KMS-11 (cell line): ENCODE data around the gene ANO6.
"Not testable (repeated sequence)": the region's sequence is repeated elsewhere in the genome, so short reads cannot be mapped to it uniquely, and the experiment has no call there.

Source experiments
- H2AFZ ChIP-seq: fragments of 200-600 bp; sonication (generic); 2 replicates; pipeline ENCODE4 v1.6.1; 2016; ENCODE audit warnings: antibody characterized with exemption, mixed run types, low read depth
- H3K27ac ChIP-seq: fragments of 200-600 bp; sonication (generic); 2 replicates; pipeline ENCODE4 v1.6.1; 2016; ENCODE audit warnings: mild to moderate bottlenecking, mixed run types
- H3K27me3 ChIP-seq: fragments of 200-600 bp; sonication (generic); 2 replicates; pipeline ENCODE4 v1.6.1; 2017; ENCODE audit warnings: mild to moderate bottlenecking, low read depth, mixed run types, moderate library complexity; ENCODE audit not compliant: insufficient read depth
- H3K36me3 ChIP-seq: fragments of 200-600 bp; sonication (generic); 2 replicates; pipeline ENCODE4 v1.6.1; 2017; ENCODE audit warnings: mild to moderate bottlenecking, mixed run types; ENCODE audit not compliant: insufficient read depth
- H3K4me1 ChIP-seq: fragments of 200-600 bp; sonication (generic); 2 replicates; pipeline ENCODE4 v1.6.1; 2016; ENCODE audit warnings: mild to moderate bottlenecking, low read depth, mixed run types; ENCODE audit not compliant: poor library complexity, severe bottlenecking
- H3K4me2 ChIP-seq: fragments of 200-600 bp; sonication (generic); 2 replicates; pipeline ENCODE4 v1.7.0; 2016; ENCODE audit warnings: mild to moderate bottlenecking, mixed run types
- H3K4me3 ChIP-seq: fragments of 200-600 bp; sonication (generic); IDR thresholded peaks from 2 replicates; pipeline ENCODE4 v1.6.1; 2017; ENCODE audit warnings: low read depth, low read length, mixed read lengths; ENCODE audit not compliant: insufficient read depth
- H3K79me2 ChIP-seq: fragments of 200-600 bp; sonication (generic); 2 replicates; pipeline ENCODE4 v1.6.1; 2016; ENCODE audit warnings: low read depth, mixed run types; ENCODE audit not compliant: insufficient read depth
- H3K9ac ChIP-seq: fragments of 200-600 bp; sonication (generic); 2 replicates; pipeline ENCODE4 v1.6.1; 2016; ENCODE audit warnings: mild to moderate bottlenecking, mixed run types
- H4K20me1 ChIP-seq: fragments of 200-600 bp; sonication (generic); 2 replicates; pipeline ENCODE4 v1.6.1; 2016; ENCODE audit warnings: mild to moderate bottlenecking, mixed run types; ENCODE audit not compliant: insufficient read depth
- TF ChIP-seq, protein P1 (sequence below): fragments of 200-600 bp; sonication (generic); conservative IDR thresholded peaks from 2 replicates; pipeline ENCODE4 v1.6.1; 2017; ENCODE audit warnings: low read depth, mild to moderate bottlenecking, antibody characterized with exemption, low read length, moderate library complexity, mixed read lengths

ANO6 gene

DNA sequence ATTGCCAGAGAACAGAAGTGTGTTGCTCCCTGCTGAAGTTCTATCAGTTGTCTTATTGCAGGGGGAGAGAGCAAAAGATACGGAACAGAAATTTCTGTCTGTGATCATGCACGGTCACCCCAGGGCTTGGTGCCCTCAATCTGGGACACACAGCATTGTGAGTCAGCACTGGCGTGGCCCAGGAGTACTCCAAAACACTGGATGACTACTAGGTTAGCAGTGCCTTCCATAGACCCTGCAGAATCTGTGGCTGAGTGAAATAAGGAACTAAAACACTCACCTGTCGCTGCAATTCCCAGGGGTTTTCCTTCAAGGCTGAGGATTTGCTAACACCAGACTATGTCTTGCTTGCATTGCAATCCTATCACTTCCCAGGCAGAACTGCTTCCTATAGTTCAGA is 165.5 kb downstream of the ANO6 start:
- H3K27ac ChIP-seq = no peak overlapping the region
- no peak overlapping the region for H2AFZ ChIP-seq
- no peak overlapping the region for H3K4me3 ChIP-seq
- H3K79me2 ChIP-seq = no peaks in the 10 kb centered on the region
- no peaks in the 10 kb centered on the region for H3K4me1 ChIP-seq
- TF ChIP-seq, protein P1, sequence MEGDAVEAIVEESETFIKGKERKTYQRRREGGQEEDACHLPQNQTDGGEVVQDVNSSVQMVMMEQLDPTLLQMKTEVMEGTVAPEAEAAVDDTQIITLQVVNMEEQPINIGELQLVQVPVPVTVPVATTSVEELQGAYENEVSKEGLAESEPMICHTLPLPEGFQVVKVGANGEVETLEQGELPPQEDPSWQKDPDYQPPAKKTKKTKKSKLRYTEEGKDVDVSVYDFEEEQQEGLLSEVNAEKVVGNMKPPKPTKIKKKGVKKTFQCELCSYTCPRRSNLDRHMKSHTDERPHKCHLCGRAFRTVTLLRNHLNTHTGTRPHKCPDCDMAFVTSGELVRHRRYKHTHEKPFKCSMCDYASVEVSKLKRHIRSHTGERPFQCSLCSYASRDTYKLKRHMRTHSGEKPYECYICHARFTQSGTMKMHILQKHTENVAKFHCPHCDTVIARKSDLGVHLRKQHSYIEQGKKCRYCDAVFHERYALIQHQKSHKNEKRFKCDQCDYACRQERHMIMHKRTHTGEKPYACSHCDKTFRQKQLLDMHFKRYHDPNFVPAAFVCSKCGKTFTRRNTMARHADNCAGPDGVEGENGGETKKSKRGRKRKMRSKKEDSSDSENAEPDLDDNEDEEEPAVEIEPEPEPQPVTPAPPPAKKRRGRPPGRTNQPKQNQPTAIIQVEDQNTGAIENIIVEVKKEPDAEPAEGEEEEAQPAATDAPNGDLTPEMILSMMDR = no peak
- no peaks in the 10 kb centered on the region for H4K20me1 ChIP-seq
- H3K4me2 ChIP-seq = no peak overlapping the region
- no peaks in the 10 kb centered on the region for H3K36me3 ChIP-seq
- H3K27me3 ChIP-seq = no peaks in the 10 kb centered on the region
- H3K9ac ChIP-seq = no peak overlapping the region

DNA sequence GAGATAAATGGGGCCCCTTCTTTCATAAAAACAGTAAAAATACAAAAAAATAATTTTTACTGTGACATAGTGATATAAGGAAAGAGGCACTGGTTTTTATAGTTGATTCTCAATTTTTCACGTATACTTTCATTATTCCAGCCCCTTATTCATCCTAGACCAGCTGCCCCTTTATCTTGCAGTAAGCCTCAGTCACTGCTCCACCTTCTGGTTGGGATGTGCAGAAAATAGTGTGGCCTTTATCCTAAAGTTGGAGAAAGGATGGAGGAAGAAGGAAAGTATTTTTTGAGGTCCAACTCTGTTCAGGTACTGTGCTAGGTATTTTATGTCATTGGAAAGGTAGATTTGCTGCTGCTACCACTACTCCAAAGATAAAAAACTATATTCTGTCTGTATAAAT is 172.7 kb downstream of the ANO6 start:
- Histone ChIP-seq H3K27ac (no peak overlapping the region), H3K4me1 (no peaks in the 10 kb centered on the region), H3K36me3 (no peaks in the 10 kb centered on the region; the same call in 1 of the 2 replicates), H3K79me2 (no peaks in the 10 kb centered on the region), H3K4me3 (no peak overlapping the region), H2AFZ (no peak overlapping the region), H3K9ac (no peak overlapping the region), H4K20me1 (no peaks in the 10 kb centered on the region), H3K27me3 (no peaks in the 10 kb centered on the region), H3K4me2 (no peak overlapping the region)
- TF ChIP-seq, protein P1 = peak; percentile 33; the same call in 1 of the 2 replicates

DNA sequence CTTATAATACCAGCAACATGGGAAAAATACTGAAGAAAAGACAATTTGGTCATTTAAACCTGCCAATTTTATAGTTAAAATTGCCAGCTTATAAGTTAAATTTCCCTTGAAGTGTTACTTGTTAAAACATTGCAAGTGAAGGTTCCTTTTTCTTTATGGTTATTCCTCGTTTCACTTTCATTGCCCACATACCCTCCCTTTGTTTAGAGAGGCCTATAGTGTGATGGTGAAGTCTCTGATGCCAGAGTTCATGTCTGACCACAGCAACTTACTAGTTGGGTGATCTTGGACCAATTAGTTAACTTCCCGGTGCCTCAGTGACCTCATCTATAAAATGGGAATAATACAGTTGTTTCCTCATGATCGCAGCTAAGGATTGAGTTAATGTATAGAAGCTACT is 173.5 kb downstream of the ANO6 start:
- no peaks in the 10 kb centered on the region; the same call in 1 of the 2 replicates for H3K36me3 ChIP-seq
- H3K4me3 ChIP-seq = no peak overlapping the region
- H4K20me1 ChIP-seq = no peaks in the 10 kb centered on the region
- H3K79me2 ChIP-seq = no peaks in the 10 kb centered on the region
- TF ChIP-seq, protein P1 = no peak
- no peaks in the 10 kb centered on the region for H3K27me3 ChIP-seq
- H2AFZ ChIP-seq = no peak overlapping the region
- no peaks in the 10 kb centered on the region for H3K4me1 ChIP-seq
- H3K4me2 ChIP-seq = no peak overlapping the region
- no peak overlapping the region for H3K9ac ChIP-seq
- no peak overlapping the region for H3K27ac ChIP-seq

DNA sequence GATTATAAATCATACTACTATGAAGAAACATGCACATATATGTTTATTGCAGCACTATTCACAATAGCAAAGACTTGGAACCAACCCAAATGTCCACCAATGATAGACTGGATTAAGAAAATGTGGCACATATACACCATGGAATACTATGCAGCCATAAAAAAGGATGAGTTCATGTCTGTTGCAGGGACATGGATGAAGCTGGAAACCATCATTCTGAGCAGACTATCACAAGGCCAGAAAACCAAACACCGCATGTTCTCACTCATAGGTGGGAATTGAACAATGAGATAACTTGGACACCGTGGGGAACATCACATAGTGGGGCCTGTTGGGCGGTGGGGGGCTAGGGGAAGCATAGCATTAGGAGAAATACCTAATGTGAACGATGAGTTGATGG is 181.6 kb downstream of the ANO6 start:
- H3K4me1 ChIP-seq, H4K20me1 ChIP-seq, H3K4me2 ChIP-seq, H3K36me3 ChIP-seq, H3K9ac ChIP-seq, H3K79me2 ChIP-seq, H3K27ac ChIP-seq, H3K27me3 ChIP-seq, H2AFZ ChIP-seq, H3K4me3 ChIP-seq: not testable (repeated sequence)

DNA sequence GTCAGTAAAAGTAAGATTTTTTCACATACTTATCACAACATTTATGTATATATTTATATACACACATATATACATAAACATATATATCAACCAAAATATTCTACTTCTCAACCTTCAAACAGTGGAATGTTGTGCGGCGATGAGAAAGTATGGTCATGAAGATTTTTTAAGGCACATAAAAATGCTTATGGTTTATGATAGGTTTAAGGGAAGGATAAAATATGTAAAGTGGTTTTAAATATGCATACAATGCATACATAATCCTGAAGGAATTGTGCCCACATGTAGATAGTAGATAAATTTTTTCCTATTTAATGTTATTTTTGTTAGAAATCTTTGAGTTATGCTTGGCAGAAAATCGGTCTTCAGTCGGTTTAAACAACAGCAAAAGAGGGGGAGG is 182.7 kb downstream of the ANO6 start:
- Histone ChIP-seq H4K20me1 (no peaks in the 10 kb centered on the region), H3K9ac (no peak overlapping the region), H3K4me2 (no peak overlapping the region), H3K36me3 (peaks cover 5% of the 10 kb centered on the region; the same call in 1 of the 2 replicates), H3K79me2 (no peaks in the 10 kb centered on the region), H3K4me1 (no peaks in the 10 kb centered on the region), H3K4me3 (no peak overlapping the region), H3K27me3 (no peaks in the 10 kb centered on the region), H3K27ac (no peak overlapping the region), H2AFZ (no peak overlapping the region)
- TF ChIP-seq, protein P1 = no peak
